A673 (cell line): Measurements from ENCODE around the gene SLC45A1. TPM values are rescaled to one million over a fixed set of nuclear protein-coding genes. Genes with fewer than 3 reads are reported as not detected.

Source experiments
- BruUV-seq: library from RNA; stranded (reverse); fragments of 400-500 nt; replicated peaks from 2 replicates; lab custom pipeline; 2021; lab: Mats Ljungman, UMichigan
- CTCF ChIA-PET: fragments of 300-600 bp; sonication (Branson Sonifier 250); formaldehyde crosslinking; loops from one replicate; lab custom pipeline; 2022; ENCODE audit warnings: antibody characterized with exemption; lab: Charles Lee
- POLR2A ChIA-PET: fragments of 300-600 bp; sonication (Branson Sonifier 250); formaldehyde crosslinking; loops from one replicate; lab custom pipeline; 2022; ENCODE audit warnings: antibody characterized with exemption; ENCODE audit not compliant: low non-redundant PET; lab: Charles Lee
- DNase-seq: peaks from one replicate; pipeline ENCODE4 v3.0.0-alpha.2; 2015; ENCODE audit warnings: low spot score
- H3K27ac ChIP-seq: fragments of 200-600 bp; sonication (generic); 2 replicates; pipeline ENCODE4 v1.5.1; 2016; ENCODE audit warnings: mixed run types, low read depth, mild to moderate bottlenecking, mixed read lengths, antibody characterized with exemption, low read length; ENCODE audit not compliant: poor library complexity, severe bottlenecking
- H3K27me3 ChIP-seq: fragments of 200-600 bp; sonication (generic); replicated peaks from 2 replicates; pipeline ENCODE4 v1.6.1; 2017; ENCODE audit warnings: mixed run types, low read depth, mild to moderate bottlenecking, mixed read lengths, antibody characterized with exemption, low read length; ENCODE audit not compliant: insufficient read depth, poor library complexity
- H3K36me3 ChIP-seq: fragments of 200-600 bp; sonication (generic); 2 replicates; pipeline ENCODE4 v1.6.1; 2016; ENCODE audit warnings: mixed run types, mild to moderate bottlenecking, mixed read lengths, antibody characterized with exemption, low read length; ENCODE audit not compliant: insufficient read depth, poor library complexity, severe bottlenecking
- H3K4me1 ChIP-seq: fragments of 200-600 bp; sonication (generic); 2 replicates; pipeline ENCODE4 v1.6.1; 2017; ENCODE audit warnings: mixed run types, mild to moderate bottlenecking, mixed read lengths, antibody characterized with exemption, low read length; ENCODE audit not compliant: insufficient read depth, poor library complexity, severe bottlenecking
- H3K4me3 ChIP-seq: fragments of 200-600 bp; sonication (generic); 2 replicates; pipeline ENCODE4 v1.5.1; 2016; ENCODE audit warnings: low read depth, mixed run types, mild to moderate bottlenecking, mixed read lengths, low read length; ENCODE audit not compliant: poor library complexity, severe bottlenecking
- H3K9me3 ChIP-seq: fragments of 200-600 bp; sonication (generic); 2 replicates; pipeline ENCODE4 v1.6.1; 2016; ENCODE audit warnings: mixed run types, low read depth, mild to moderate bottlenecking, mixed read lengths, antibody characterized with exemption, low read length; ENCODE audit not compliant: poor library complexity, severe bottlenecking
- CTCF ChIP-seq: fragments of 300-800, 200-600 bp; sonication (generic); conservative IDR thresholded peaks from 2 replicates; pipeline ENCODE4 v1.5.1; 2017; ENCODE audit warnings: low read depth, mild to moderate bottlenecking, antibody characterized with exemption, low read length, moderate library complexity, mixed read lengths
- EZH2 ChIP-seq: fragments of 200-600 bp; sonication (generic); IDR thresholded peaks from 2 replicates; pipeline ENCODE4 v1.6.1; 2017; ENCODE audit warnings: borderline replicate concordance, low read depth, mild to moderate bottlenecking, mixed read lengths, antibody characterized with exemption, low read length; ENCODE audit not compliant: poor library complexity, severe bottlenecking
- intact Hi-C: fragments of 100-400 bp; cut with micrococcal nuclease; formaldehyde crosslinking; loops from one replicate; pipeline ENCODE4 v1.10.0; 2022; ENCODE audit not compliant: unreplicated experiment
- total RNA-seq: library from RNA; stranded (reverse); gene quantifications from 2 replicates; pipeline ENCODE4 v1.2.3, GENCODE V29; 2021

SLC45A1 gene
- total RNA-seq, 1 experiment from 2014 or later, result 0.82 TPM

DNA sequence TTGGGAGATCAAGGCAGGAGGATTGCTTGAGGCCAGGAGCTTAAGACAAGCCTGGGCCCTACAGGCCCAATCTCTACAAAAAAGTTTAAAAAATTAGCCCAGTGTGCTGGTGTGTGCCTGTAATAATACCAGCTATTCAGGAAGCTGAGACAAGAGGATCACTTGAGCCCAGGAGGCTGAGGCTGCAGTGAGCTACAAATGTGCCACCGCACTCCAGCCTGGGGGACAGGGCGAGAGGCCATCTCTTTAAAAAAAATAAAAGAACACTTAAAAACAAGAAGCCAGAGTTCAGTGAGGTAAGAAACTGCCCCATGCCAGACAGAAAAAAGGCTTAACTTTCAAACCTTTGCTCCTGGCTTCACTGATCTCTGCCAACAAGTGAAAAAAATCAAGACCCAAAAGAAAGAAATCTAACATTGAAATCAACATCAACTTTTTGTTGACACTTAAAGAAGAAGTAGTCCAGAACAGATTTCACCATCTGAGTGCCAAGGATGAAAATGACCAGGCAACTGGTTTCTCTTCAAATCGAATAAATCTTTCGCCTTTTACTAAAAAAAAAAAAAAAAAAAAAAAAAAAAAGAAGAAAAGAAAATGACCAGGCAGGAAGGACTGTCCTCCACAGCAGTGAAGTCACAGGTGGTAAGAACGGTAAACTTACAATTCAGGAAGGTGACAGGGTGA is 51.2 kb downstream of the SLC45A1 start:
- Histone ChIP-seq H3K27ac (peak overlapping the region; percentile 45), H3K4me3 (no peak overlapping the region), H3K36me3 (peaks cover 11% of the 10 kb centered on the region), H3K4me1 (peaks cover 89% of the 10 kb centered on the region), H3K9me3 (no peaks in the 10 kb centered on the region), H3K27me3 (no peaks in the 10 kb centered on the region)
- intact Hi-C loops, result no loop called here
- DNase-seq, result no peak
- BruUV-seq, result no TSS peak
- TF ChIP-seq EZH2 (no peak), CTCF (no peak)
- POLR2A ChIA-PET, result no interaction called here
- CTCF ChIA-PET, result interaction anchor here (0.6 kb wide), 1 partner anchor 192 kb away, joined by 3 read pairs; no protein-coding TSS in a partner anchor

DNA sequence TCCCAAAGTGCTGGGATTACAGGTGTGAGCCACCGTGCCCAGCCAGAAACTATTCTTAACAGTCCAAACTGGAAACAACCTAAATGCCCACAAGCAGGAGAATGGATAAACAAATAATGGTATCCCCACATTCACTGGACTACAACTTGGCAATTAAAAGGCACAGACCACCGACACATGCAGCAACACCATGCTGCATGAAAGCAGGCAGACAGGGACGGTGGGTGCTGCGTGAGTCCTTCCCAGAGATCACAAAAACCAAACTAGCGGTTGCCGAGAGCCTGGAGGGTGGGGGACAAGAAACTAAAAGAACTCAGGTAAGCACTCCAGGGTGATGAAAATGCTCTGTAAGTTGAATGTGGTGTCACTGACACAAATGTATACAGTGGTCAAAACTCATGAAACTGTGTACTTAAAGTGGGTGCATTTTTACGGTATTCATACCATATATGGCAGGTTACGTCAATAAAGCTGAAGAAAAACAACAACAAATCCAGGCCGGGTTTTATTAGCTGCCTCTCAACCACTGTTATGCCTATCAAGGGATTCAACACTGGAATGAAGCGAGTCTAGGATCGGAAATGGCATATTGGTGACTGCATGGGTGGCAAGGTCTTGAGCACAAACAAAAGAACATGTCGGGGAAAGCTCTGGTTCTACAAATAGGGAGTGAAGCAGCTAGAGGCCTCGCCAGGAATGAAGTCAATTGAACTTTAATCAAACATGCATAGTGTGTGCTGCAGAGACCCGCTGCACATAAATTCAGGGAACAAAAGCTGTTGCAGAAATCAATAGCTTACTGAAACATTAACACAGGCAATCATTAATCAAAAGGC is 52.4 kb downstream of the SLC45A1 start:
- ChIA-PET POLR2A (no interaction called here), CTCF (no interaction called here)
- no peaks in the 10 kb centered on the region for H3K9me3 ChIP-seq
- peaks cover 10% of the 10 kb centered on the region for H3K36me3 ChIP-seq
- TF ChIP-seq CTCF (no peak), EZH2 (no peak)
- H3K4me3 ChIP-seq, result no peak overlapping the region
- BruUV-seq, result no TSS peak
- H3K27ac ChIP-seq, result peak overlapping the region; percentile 76
- no peaks in the 10 kb centered on the region for H3K27me3 ChIP-seq
- intact Hi-C loops, result loop anchor here (10.0 kb wide), 1 partner anchor 335 kb away; no protein-coding TSS in a partner anchor
- peaks cover 88% of the 10 kb centered on the region for H3K4me1 ChIP-seq
- peak; percentile 90 for DNase-seq

GRCh38 chr1:8370905-8371315 is 53.0 kb downstream of the SLC45A1 start:
- no TSS peak for BruUV-seq
- Histone ChIP-seq H3K4me1 (peaks cover 82% of the 10 kb centered on the region), H3K27me3 (no peaks in the 10 kb centered on the region), H3K9me3 (no peaks in the 10 kb centered on the region), H3K27ac (peak overlapping the region; percentile 76), H3K4me3 (no peak overlapping the region), H3K36me3 (peaks cover 3% of the 10 kb centered on the region)
- TF ChIP-seq EZH2 (no peak), CTCF (no peak)
- intact Hi-C loops, result loop anchor here (10.0 kb wide), 1 partner anchor 334 kb away; no protein-coding TSS in a partner anchor
- ChIA-PET POLR2A (no interaction called here), CTCF (no interaction called here)
- peak; percentile 63 for DNase-seq
